ENCODE measurements around the gene C3orf18.

C3orf18 gene

GRCh38 chr3:50594253-50594785, 26.8 kb upstream of the C3orf18 start:
- no peak overlapping the region for H3K4me3 ChIP-seq (ENCODE audit: low read length)
- no peak for TF ChIP-seq ZNF274 (IDR thresholded peaks at IDR 0.05; ENCODE audit: low read depth, low read length)

GRCh38 chr3:50592568-50592967, 25.0 kb upstream of the C3orf18 start:
- no peak for TF ChIP-seq ZNF274 (IDR thresholded peaks at IDR 0.05; ENCODE audit: low read depth, low read length)
- H3K4me3 ChIP-seq (ENCODE audit: low read length): no peak overlapping the region

GRCh38 chr3:50591196-50591741, 23.7 kb upstream of the C3orf18 start:
- no peak for TF ChIP-seq ZNF274 (IDR thresholded peaks at IDR 0.05; ENCODE audit: low read depth, low read length)

GRCh38 chr3:50588759-50589433, 21.3 kb upstream of the C3orf18 start:
- no peak for TF ChIP-seq ZNF274 (IDR thresholded peaks at IDR 0.05; ENCODE audit: low read depth, low read length)
- no peak overlapping the region for H3K4me3 ChIP-seq (ENCODE audit: low read length)

More at GRCh38 chr3:50591196-50591741, 23.7 kb upstream of the C3orf18 start:
- no peak overlapping the region for H3K4me3 ChIP-seq (ENCODE audit: low read length)

- no peak overlapping the region for H3K4me3 ChIP-seq (ENCODE audit: low read length)
- no peak for TF ChIP-seq ZNF274 (IDR thresholded peaks at IDR 0.05; ENCODE audit: low read depth, low read length)
These were observed 20.5 kb upstream of the C3orf18 start for GRCh38 chr3:50587806-50588758.

DNA sequence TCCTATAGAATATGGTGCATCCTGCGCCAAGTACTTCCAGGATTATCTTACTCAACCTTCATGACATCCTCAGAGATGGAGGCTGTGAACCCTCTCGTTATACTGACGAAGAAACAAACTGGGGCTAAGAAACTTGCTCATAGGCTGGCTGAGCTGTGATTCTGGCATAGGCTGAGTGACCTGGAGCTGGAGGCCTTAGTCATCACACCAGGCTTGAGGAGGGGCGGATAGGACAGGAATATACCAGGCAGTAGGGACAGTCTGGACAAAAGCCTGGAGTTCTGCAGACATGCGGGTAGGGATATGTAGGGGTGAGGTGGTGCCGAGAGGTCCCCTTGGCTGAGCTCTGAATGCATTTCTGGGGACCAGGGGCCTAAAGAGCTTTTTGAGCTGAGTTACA, 19.8 kb upstream of the C3orf18 start:
- no peak for TF ChIP-seq ZNF274 (IDR thresholded peaks at IDR 0.05; ENCODE audit: low read depth, low read length)
- no peak overlapping the region for H3K4me3 ChIP-seq (ENCODE audit: low read length)

DNA sequence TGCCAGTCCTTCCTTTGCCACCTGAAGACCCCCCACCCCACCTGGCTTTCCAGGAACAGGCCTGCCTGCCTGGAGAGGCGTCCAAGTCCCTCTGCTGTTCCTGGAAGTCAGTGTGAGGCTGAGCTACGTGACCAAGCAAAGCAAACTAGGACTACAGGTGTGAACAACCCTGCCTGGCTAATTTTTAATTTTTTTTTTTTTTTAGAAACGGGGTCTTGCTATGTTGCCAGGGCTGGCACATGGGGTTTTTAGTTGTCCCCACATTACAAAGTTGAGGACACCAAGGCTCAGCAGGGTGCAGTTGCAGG, 19.2 kb upstream of the C3orf18 start:
- no peak for TF ChIP-seq ZNF274 (IDR thresholded peaks at IDR 0.05; ENCODE audit: low read depth, low read length)
- H3K4me3 ChIP-seq (ENCODE audit: low read length): no peak overlapping the region

GRCh38 chr3:50585919-50586762, 18.6 kb upstream of the C3orf18 start:
- no peak overlapping the region for H3K4me3 ChIP-seq (ENCODE audit: low read length)
- no peak for TF ChIP-seq ZNF274 (IDR thresholded peaks at IDR 0.05; ENCODE audit: low read depth, low read length)

DNA sequence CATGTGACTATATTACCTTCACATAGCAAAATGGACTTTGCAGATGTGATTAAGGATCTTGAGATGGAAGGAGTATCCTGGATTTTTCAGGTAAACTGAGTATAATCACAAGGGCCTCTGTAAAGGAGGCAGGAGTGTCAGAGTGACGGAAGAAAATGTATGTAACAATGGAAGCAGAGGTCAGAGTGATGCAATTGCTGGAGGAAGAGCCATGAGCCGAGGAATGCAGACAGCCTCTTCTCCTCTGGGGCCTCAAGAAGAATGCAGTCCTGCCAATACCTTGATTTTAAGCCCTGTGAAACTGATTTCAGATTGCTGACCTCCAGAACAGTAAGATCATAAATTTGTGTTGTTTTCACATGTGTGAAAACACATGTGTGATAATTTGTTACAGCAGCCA, 16.8 kb upstream of the C3orf18 start:
- H3K4me3 ChIP-seq (ENCODE audit: low read length): no peak overlapping the region
- no peak for TF ChIP-seq ZNF274 (IDR thresholded peaks at IDR 0.05; ENCODE audit: low read depth, low read length)

DNA sequence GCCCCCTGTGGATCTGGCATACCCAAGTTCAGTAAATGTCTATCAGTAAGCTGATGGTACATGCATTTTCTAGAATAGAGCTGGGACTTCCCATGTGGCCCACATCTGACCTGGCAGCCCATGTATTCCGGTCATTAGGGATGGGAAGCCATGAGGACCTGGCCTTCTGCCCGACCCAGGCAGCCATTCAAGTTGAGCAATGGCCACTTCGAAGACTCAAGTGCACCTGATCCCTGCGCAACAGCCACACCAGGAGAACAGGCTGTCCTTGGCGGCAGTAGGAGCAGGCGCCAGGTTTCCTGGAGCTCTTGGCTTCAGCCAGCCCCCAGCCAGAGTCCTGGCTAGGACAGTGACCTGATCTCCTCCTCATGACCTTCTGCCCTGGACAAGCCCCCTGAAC, 16.4 kb upstream of the C3orf18 start:
- no peak overlapping the region for H3K4me3 ChIP-seq (ENCODE audit: low read length)
- no peak for TF ChIP-seq ZNF274 (IDR thresholded peaks at IDR 0.05; ENCODE audit: low read depth, low read length)

DNA sequence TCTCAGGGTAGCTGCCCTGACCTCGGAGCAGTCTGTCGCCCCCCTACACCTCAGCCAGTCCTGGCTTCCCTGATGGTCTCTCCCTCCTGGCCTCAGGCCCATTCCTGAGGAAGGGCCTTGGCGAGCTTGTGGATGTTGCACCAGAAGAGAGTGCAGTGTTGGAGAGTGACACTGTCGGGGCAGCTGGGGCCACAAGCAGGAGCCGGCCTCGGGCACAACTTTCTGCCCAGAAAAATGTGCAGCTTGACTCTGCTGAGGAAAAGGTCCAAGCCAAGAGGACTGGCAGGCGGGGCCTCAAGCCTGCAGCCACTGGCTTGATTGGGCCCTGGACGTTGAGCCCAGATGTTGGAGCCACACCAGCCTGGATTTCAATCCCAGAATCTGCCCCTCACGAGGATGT, 14.5 kb upstream of the C3orf18 start:
- H3K4me3 ChIP-seq (ENCODE audit: low read length): no peak overlapping the region
- no peak for TF ChIP-seq ZNF274 (IDR thresholded peaks at IDR 0.05; ENCODE audit: low read depth, low read length)

- TF ChIP-seq ZNF274 (IDR thresholded peaks at IDR 0.05; ENCODE audit: low read depth, low read length): no peak
- H3K4me3 ChIP-seq (ENCODE audit: low read length): no peak overlapping the region
These were observed 13.9 kb upstream of the C3orf18 start for GRCh38 chr3:50581459-50581842.

GRCh38 chr3:50580683-50581458, 13.3 kb upstream of the C3orf18 start:
- no peak for TF ChIP-seq ZNF274 (IDR thresholded peaks at IDR 0.05; ENCODE audit: low read depth, low read length)
- H3K4me3 ChIP-seq (ENCODE audit: low read length): no peak overlapping the region
